IPS-11a (cell line): ENCODE results near the gene PDE4D.
A peak's percentile ranks its signal among the peaks of the same experiment; 100 is the strongest.

ENCODE experiments used
- H3K4me3 ChIP-seq: one replicate; pipeline ENCODE4 v1.5.1; 2013; ENCODE audit warnings: low read depth, low read length, control low read depth

The PDE4D gene

GRCh38 chr5:59037941-59038797 lies 855.4 kb downstream of the PDE4D start:
- peak overlapping the region; percentile 66 for H3K4me3 ChIP-seq

- H3K4me3 ChIP-seq: no peak overlapping the region
These were observed 856.1 kb downstream of the PDE4D start for GRCh38 chr5:59037453-59037852.

- H3K4me3 ChIP-seq: no peak overlapping the region
These were observed 856.5 kb downstream of the PDE4D start for GRCh38 chr5:59037041-59037440.

- H3K4me3 ChIP-seq: no peak overlapping the region
These were observed 857.1 kb downstream of the PDE4D start for GRCh38 chr5:59036274-59036961.

- no peak overlapping the region for H3K4me3 ChIP-seq
These were observed 857.8 kb downstream of the PDE4D start for GRCh38 chr5:59035681-59036080.

- no peak overlapping the region for H3K4me3 ChIP-seq
These were observed 858.9 kb downstream of the PDE4D start for GRCh38 chr5:59034498-59035186.

GRCh38 chr5:59027145-59027907 lies 866.2 kb downstream of the PDE4D start:
- H3K4me3 ChIP-seq: no peak overlapping the region

GRCh38 chr5:59025734-59026133 lies 867.8 kb downstream of the PDE4D start:
- no peak overlapping the region for H3K4me3 ChIP-seq

- H3K4me3 ChIP-seq: no peak overlapping the region
These were observed 871.5 kb downstream of the PDE4D start for GRCh38 chr5:59021837-59022514.

- no peak overlapping the region for H3K4me3 ChIP-seq
These were observed 872.2 kb downstream of the PDE4D start for GRCh38 chr5:59021286-59021673.

GRCh38 chr5:59020611-59021285 lies 872.8 kb downstream of the PDE4D start:
- no peak overlapping the region for H3K4me3 ChIP-seq

GRCh38 chr5:59019078-59019477 lies 874.4 kb downstream of the PDE4D start:
- no peak overlapping the region for H3K4me3 ChIP-seq

- no peak overlapping the region for H3K4me3 ChIP-seq
These were observed 876.6 kb downstream of the PDE4D start for GRCh38 chr5:59016925-59017324.

GRCh38 chr5:59008816-59009473 lies 884.6 kb downstream of the PDE4D start:
- H3K4me3 ChIP-seq: no peak overlapping the region

- H3K4me3 ChIP-seq: no peak overlapping the region
These were observed 886.0 kb downstream of the PDE4D start for GRCh38 chr5:59007460-59008063.

GRCh38 chr5:59005934-59006701 lies 887.4 kb downstream of the PDE4D start:
- no peak overlapping the region for H3K4me3 ChIP-seq

GRCh38 chr5:59003641-59004040 lies 889.9 kb downstream of the PDE4D start:
- H3K4me3 ChIP-seq: no peak overlapping the region

- no peak overlapping the region for H3K4me3 ChIP-seq
These were observed 890.4 kb downstream of the PDE4D start for GRCh38 chr5:59003124-59003523.
